DMS 273 treated with DMSO at 0.1 percent for 48 hours (cell line): Measurements from ENCODE around the gene MTIF2.
A peak's percentile ranks its signal among the peaks of the same experiment; 100 is the strongest.
"Not testable (repeated sequence)": the region's sequence is repeated elsewhere in the genome, so short reads cannot be mapped to it uniquely, and the experiment has no call there.

Experiments used
- DNase-seq: peaks from one replicate; lab custom pipeline; 2025; lab: John Stamatoyannopoulos, UW

The MTIF2 gene

GRCh38 chr2:55242617-55243016 is 26.4 kb downstream of the MTIF2 start:
- no peak for DNase-seq

- not testable (repeated sequence) for DNase-seq
Observed at GRCh38 chr2:55241582-55241981, 27.4 kb downstream of the MTIF2 start.

DNA sequence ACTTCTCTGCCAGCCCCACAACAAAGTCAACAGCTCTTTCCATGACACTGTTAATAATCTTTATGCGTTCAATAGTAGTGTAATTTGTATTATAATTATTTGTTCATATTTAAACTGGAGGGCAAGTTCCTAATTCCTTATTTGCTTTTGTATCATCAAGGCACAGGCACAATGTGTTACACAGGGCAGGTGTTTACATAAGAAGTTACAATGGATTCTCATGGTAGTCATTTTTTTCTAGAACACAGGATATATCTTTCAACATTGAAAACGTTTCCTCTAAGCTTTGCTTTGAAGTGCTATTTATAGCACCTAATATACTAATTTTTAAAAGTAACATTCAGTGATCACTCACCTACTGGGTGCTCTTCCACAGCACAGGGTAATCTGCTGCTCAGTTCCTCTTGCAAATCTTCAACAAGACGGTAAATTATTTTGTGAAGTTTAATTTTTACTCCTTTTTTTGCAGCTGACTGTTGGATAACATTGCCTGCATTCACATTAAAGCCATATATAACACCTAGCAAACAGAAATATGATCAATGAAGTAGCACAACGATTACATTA is 29.3 kb downstream of the MTIF2 start:
- DNase-seq: no peak

DNA sequence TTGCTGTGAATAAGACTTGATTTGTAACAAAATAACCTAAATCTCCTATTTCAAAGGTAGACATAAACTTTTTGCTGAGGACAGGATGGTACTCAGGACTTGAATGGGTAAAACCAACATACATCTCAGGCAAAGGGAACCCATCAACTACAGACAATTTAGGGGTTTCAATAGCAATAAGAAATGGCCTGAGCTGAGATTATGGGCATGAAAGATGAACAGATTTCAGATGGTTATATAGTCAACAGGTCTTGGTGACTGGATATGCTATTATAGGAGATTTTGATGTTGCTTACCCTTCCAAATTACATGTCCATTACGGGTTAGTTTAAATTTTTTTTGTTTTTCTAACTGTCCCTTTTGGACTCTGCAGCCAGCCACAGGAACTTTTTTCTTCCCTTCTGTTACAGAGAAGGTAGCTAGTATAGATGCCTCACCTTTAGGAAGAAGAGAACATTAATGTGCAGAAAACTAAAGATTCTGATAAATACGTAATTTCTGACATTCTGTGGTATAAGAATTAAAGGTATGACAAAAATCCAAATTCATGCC is 32.0 kb downstream of the MTIF2 start:
- DNase-seq: no peak

DNA sequence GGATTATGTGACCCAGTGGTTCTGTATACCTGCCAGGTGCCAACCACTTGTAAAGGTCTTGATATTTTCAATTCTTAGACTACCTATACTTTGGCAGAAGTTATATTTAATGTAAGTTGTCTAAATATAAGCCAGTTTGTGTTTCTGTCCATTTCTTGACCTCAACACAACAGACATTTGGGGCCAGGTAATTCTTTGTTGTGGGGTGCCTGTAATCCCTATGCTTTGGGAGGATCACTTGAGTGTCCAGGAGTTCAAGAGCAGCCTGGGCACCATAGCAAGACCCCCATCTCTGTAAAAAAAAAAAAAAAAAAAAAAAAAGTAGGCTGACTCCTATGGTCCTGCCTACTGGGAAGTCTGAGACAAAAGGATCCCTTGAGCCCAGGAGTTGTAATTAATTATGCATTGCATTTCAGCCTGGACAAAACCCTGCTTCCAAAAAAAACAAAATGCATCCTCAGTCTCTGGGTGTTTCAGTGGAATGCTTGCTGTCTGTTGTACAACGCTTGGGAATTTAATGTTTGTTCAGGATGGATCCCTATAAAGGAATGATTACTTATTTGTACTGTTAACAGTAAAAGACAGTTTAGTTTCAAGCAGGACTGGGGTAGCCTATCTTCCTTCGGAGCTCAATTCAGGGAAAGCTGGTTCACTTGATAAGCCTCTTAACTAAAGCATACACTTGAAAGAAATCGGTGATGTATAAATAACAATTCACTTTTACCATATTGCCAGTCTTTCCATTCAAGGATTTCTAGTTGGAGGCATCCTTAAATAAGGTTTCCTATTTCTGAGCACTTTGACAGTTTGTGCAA is 33.1 kb downstream of the MTIF2 start:
- no peak for DNase-seq

DNA sequence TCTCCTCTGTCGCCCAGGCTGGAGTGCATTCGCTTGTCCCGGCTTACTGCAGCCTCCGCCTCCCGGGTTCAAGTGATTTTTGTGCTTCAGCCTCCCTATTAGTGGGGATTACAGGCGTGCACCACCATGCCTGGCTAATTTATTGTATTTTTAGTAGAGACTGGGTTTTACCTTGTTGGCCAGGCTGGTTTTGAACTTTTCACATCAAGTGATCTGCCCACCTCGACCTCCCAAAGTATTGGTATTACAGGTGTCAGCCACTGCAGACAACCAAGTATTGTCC is 35.4 kb downstream of the MTIF2 start:
- DNase-seq: no peak

DNA sequence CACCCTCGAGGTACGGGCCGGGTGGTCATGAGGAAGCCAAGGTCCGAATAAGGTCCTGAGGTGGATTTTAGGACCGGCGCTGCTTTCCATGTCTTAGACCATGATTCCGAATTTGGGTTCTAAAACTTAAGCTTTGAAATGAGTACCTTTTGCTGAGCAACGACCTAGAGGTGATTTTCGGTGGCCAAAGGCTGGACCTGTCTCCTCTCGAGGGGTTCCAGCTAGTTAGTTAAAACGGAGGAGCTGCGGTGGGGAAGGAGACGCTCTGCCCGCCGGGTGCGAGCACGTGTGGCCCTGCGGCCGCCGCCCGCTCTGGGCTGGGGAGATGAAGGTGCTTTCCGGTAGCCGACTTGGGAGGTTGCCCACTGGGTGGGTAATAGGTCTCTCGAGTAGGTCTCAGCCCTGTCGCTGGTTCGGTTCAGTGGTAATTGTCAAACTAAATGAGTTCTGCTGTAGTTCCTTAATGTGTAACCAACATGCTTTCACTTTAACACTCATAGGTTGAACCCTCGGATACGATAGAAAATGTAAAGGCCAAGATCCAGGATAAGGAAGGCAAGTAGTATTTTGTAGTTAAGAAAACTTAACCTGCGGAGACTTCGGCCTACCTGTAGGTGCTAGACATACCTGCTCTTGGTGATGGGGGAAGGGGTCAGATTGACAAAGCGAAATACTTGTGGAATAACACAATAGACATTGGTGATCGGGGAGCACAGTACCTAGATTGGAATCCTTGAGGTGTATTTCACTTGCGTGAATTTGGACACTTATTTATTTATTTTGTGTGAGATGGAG is 36.0 kb downstream of the MTIF2 start:
- no peak for DNase-seq

GRCh38 chr2:55232084-55232862 is 36.8 kb downstream of the MTIF2 start, which contains the start of the genes CLHC1 and RPS27A:
Gene CLHC1 (minus strand): TSS chr2:55232293. CDS start chr2:55222411, 9,882 bp downstream.
Gene RPS27A (plus strand): TSS chr2:55232688. CDS start chr2:55232825, 137 bp downstream.
- DNase-seq: peak; percentile 95

GRCh38 chr2:55231546-55232083 is 37.4 kb downstream of the MTIF2 start:
- DNase-seq: peak; percentile 29

GRCh38 chr2:55230551-55230950 is 38.5 kb downstream of the MTIF2 start:
- no peak for DNase-seq

DNA sequence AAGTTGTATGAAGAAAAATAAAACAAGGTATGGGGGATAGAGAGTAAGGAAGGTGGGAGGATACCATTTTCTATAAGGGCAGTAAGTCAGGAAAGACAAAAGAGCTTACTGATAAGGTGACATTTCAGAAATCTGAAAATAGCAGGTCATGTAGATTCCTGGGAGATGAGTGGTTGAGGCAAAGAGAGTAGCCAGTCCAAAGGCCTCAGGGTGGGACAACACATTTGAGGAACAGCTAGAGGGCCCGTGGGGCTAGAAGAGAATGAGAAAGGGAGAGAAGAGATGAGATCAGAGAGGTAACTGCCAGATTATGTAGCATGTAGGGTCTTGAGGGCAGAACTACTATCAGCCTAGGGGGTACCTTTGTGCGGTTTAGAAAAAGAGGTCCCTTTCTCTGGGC is 39.8 kb downstream of the MTIF2 start:
- no peak for DNase-seq

DNA sequence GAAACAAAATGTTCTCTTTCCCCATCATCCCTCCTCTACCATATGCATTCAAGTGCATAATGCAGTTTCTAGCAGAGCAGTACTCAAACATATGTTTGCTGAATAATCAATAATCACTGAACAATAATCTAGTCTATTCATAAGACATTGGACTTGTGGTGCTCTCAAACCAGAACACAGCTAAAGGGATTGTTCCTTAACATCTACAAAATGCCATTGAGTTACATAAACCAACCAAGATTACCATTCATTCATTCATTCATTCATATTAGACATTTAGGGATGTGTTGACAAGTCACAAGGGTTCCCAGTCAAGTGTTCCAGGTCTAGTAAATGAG is 40.8 kb downstream of the MTIF2 start:
- no peak for DNase-seq

DNA sequence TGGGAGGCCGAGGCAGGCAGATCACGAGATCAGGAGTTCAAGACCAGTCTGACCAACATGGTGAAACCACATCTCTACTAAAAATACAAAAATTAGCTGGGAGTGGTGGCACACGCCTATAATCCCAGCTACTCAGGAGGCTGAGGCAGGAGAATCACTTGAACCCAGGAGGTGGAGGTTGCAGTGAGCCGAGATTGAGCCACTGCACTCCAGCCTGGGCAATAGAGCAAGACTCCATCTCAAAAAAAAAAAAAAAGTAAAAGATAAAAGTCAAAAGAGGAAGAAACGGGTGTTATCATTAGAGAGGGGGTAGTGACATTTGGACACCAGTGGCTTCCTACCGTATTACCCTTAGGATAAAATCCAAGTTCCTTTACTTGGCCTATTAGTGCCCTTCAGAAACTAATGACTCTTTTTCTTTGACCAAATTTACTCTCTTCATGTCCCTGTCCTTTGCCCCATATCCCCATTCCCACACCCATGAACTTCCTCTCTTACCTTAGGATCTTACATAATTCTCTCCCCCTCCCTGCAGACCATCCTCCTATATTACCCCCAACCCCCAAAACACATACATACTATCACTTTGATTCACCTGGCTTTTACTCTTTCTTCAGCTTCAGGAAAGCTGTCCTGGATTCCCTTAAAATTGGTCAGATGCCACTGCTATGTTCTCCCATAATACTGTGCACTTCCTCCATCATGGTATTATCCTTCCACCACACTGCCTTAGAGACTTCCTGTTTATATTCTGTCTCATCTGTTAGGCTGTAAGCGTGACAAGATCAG is 41.4 kb downstream of the MTIF2 start:
- not testable (repeated sequence) for DNase-seq

- no peak for DNase-seq
Observed at GRCh38 chr2:55225481-55226020, 43.5 kb downstream of the MTIF2 start.

DNA sequence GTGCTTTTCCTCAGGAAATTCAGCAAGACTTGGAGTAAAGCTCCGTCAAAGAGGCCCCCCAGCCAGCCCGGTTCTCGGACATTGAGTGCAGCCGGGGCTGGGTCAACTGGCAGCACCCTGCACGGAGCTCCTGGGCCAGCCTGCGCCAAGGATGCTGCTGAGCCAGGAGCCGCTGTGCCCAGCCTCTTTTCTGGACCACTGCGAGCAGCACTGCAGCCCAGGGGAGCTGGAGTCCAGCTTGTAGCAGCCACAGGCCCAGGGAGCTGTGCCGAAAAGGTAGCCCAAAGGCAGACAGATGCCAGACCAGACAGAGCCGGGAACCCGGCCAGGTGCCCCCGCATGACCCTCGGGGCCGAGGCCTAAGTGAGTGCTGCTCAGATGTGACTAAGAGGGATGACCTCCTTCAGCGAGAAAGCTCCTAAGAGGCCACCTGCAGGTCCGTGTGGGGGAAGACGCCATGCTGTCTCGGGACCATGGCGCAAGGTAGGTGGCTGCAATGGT is 44.2 kb downstream of the MTIF2 start:
- peak; percentile 58 for DNase-seq

DNA sequence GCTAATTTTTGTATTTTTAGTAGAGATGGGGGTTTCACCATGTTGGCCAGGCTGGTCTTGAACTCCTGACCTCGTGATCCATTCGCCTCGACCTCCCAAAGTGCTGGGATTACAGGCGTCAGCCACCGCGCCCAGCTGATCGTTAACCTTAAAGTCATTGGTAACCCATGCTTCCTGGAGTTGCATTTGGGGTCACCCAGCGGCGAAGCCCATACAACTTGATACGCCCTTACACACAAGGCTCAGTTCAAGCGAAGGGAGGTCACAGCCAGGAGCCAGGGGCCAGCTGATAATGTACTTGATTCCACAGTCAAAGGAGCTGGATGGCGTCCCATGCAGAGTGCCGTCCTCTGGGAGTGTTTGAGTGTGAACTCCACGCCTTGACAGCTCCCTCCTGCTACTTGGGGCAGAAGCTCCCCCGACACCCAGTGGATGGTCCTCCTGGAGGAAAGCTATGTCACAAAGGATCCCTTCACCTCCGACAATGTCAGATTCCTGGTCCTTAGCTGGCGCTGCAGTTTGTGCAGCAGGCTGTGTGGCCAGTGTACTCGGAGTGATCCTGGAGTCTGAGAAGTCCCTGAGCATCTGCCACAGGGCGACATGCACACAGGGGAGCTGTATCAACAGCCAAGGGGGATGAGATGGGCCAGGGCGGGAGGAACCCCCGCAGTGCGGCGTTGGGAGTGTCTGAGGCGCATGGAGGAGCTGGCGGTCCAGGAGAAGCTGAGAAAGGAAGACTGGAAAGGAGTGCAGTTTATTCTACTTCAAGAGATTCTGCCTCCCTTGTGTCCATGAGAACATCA is 44.9 kb downstream of the MTIF2 start:
- DNase-seq: no peak

DNA sequence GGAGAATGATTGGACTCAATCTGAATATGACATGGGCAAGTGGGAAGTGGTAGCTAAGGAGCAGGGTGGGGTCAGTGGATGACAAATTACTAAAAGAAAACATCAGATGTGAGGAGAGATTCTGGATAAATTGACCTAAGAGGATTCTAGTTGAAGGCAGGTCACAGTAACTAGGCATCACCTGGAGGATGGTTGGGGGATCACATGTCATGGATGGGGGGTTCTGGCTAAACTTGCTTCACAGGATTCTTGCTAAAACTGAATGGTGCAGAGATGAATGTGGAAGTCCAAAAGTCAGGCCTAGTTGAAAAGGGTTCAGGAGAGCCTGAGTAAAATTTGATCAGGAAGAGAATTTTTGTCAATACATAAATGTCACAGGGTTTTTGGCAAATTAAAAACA is 55.2 kb downstream of the MTIF2 start:
- DNase-seq: no peak

GRCh38 chr2:55204950-55205349 is 64.1 kb downstream of the MTIF2 start:
- no peak for DNase-seq

GRCh38 chr2:55204536-55204935 is 64.5 kb downstream of the MTIF2 start:
- no peak for DNase-seq

DNA sequence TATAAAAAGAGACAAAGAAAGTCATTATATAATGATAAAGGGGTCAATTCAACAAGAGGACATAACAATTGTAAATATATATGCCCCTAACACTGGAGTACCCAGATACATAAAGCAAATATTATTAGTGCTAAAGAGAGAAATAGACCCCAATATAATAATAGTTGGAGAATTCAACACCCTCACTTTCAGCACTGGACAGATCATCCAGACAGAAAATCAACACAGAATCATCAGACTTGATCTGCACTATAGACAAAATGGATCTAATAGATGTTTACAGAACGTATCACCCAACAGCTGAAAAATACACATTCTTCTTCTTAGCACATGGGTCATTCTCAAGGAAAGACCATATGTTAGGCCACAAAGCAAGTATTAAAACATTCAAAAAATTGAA is 68.6 kb downstream of the MTIF2 start:
- DNase-seq: no peak
